ENCODE data around the gene DGCR2.
"Not testable (repeated sequence)": the region's sequence is repeated elsewhere in the genome, so short reads cannot be mapped to it uniquely, and the experiment has no call there.

DGCR2 gene

DNA sequence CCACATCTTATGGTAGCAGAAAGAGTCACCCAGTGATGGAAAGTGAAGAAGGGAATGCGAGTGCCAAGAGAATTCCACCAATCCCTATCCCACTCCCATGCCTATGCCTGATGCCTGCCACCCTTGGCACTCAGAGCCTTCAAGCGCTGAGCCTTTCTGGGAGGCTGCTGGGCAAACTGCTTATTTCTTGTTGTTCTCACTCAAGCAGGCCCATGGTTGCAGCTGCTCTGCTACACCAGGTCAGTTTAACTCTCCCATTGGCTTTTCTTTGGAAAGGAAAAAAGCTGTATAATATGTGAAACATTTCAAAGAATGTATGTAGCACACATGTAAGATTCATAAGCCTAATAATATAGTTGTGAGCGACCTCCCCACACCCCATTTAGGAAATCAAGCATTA lies 41.4 kb downstream of the DGCR2 start:
- DNase-seq, result no peak

DNA sequence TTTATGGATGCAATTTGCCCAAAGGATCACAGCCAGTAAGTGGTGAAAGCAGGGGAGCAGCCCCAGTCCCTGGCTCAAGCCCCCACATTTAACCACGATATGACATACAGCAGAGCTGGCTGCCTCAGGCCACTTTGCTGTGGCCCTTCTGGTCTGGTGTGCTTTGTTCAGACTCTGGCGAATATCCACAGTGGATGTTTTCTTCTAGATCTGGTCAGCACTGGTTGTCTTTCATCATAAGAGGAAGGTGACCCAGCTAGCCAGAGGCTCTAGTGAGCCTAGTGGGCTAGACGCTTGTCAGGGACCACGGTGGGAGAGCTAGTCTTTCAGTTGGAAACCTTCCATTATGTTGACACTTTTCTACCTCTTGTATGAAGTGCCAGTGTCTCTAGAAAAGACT lies 42.5 kb downstream of the DGCR2 start:
- DNase-seq, result no peak

DNA sequence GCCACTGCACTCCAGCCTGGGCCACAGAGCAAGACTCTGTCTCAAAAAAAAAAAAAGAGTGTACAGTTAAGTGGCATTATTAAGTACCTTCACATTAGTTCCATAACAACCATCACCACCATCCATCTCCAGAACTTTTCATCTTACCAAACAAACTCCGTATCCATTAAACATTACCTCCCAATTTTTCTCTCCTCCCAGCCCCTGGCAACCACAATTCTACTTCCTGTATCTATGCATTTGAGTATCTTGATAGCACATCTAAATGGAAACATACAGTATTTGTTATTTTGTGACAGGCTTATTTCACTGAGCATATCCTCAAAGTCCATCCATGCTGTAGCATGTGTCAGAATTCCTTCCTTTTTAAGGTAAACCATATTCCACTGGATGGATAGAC lies 46.8 kb downstream of the DGCR2 start:
- no peak for DNase-seq

DNA sequence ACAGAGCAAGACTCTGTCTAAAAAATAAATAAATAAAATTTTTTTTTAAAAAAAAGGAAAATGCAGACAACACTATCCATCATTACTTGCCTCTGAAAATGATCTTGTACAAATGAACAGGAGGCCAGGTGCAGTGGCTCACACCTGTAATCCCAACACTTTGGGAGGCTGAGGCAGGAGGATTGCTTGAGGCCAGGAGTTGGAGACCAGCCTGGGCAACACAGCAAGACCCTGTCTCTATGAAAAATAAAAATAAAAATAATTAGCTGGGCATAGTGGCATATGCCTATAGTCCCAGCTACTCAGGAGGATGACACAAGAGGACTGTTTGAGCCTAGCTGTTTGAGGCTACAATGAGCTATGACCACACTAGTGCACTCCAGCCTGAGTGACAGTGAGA lies 49.4 kb downstream of the DGCR2 start:
- DNase-seq, result not testable (repeated sequence)

DNA sequence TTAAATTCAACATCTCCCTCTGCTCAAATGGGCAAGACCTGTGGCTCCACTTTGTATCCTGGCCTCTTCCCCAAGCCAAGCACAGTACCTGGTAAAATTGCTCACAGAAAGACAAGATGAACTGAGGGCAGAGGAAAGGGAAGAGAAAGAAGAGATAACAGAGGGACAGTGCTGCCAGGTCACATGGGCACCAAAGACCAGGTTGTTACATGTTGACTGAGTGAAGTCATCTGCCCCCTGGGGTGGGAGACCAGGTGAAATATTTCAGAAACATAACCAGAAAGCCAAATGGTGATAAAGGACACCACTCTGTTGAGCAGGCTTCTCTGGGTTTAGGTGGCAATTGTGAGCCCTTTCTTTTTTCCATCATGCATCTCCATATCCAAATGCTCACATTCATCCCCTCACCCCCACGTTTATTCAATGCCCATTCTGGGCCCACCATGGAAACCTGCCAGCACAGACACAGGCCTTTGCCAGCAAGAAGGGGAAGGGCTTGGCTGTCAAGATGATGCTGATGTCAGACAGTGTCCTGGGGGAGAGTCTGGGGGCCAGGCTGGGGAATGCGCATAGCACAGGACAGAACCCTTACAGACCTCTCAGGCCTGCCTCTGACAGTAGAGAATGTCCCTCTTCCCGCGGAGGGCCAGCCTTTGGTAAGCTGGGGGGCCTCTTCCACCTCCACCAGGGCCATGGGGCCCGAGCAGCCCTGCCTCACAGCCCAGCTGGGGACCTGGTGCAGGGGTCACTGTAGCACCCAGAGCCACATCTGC lies 51.6 kb downstream of the DGCR2 start:
- no peak for DNase-seq

DNA sequence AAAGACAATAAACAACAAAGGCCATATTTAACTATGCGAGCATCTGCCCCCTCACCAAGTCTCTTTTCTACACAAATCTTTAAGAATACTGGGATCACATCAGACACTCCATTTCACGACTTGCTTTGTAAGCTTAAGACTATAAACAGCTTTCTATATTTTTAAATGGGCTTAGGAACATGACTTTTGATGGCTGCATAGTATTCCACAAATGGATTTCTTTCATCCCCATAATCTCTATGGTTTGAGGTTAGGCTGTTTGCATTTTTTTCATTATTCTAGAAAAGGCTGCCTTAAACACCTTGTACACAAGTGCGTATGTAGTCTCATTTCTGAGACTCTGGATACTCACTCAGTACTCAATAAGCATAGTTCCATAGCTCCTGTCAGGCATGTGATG lies 52.8 kb downstream of the DGCR2 start:
- DNase-seq, result no peak

DNA sequence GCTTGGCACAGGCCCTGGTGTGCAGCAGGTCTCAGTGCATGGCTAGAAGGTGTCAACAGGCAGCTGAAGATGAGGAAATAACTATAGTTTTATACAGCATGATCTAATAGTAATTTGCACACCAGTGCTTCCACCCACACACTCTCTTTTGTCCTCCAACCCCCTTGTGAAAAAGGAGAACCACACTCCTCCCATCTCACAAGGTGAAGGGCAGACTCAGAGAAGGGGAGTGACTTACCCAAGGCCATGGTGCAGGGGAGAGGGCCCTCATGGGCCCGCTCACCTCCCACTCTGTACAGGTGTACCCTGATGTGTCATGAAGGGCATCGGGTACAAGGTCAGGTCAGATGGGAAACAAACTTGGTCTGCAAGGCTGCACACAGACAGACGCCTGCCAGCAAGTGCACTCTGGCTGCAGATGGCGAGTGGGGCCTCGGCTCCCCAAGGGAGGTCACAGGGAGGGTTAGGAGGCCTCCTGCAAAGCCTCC lies 53.4 kb downstream of the DGCR2 start:
- no peak for DNase-seq

DNA sequence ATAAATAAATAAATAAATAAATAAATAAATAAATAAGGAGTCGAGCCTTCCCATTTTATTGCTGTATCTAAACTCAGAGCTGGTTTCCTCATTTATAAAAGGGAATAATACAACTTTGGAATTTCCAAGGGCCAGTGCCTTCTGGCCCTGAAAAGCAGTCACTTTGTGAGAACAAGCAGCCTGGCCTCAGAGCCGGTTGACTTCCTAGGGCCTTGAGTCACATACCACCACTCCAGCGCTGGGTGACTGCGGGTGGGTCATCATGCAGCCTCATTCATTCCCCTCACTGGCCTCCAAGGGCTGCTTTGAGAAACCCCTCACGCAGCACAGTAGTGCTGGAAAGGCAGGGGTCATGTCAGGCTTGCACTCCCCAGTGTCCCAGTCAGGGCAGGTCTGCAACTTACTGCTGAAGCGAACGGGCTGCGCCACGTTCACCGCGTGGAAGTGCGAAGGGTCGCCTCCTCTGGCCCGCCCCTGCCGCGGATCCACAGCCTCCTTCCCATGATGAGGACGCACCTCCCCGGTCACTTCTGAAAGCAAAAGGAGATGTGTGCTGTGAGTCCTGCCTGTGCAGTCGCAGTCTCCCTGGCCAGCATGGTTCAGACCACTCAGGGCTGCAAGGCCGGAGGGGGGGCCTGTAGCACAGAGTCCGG lies 54.4 kb downstream of the DGCR2 start:
- no peak for DNase-seq

DNA sequence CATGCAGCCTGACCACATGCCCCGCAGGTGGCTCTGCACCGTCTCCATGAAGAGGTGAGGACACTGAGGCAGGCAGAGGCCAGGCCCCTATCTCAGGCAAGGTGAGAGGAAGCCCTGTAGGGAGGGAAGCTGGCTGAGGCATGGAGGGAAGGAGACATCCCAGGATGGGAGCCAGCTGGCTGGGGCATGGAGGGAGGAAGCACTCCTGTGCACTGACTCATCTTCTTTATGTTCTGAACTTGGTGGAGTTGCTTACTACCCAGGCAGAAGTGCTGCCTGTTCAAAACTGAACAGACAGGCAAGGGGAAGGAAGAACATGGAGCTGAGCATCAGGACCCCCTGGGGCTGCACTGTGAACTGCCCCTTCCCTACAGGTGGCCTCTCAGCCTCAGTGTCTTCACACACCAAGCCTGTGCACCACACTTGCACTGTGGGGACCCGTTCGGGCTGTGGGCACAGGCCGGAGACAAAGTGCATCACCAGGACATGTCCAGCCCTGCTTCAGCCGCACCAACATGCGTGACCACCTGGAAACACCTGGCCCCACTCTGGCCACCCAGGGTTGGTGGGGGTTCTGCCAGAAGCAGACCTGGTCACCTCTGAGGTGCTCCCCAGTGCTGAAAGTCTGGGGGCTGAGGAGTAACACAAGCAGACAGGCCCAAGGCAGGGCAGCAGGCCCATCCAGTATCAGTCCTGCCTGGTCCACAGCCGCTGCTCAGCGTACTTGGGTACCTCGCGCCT lies 55.5 kb downstream of the DGCR2 start:
- DNase-seq, result no peak

DNA sequence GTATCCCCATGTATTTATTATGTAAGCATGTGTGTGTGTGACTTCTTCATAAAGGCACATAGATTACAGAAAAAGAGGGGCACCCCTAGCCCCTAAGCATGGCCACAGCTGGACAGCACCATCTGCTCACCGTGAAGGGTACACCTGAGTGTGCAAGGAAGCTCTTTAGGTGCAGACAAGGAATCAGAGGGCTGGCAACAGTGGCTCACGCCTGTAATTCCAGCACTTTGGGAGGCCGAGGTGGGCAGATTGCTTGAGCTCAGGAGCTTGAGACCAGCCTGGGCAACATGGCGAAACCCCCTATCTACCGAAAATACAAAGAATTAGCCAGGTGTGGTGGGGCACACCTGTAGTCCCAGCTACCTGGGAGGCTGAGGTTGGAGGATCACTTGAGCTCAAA lies 56.3 kb downstream of the DGCR2 start:
- DNase-seq, result no peak

DNA sequence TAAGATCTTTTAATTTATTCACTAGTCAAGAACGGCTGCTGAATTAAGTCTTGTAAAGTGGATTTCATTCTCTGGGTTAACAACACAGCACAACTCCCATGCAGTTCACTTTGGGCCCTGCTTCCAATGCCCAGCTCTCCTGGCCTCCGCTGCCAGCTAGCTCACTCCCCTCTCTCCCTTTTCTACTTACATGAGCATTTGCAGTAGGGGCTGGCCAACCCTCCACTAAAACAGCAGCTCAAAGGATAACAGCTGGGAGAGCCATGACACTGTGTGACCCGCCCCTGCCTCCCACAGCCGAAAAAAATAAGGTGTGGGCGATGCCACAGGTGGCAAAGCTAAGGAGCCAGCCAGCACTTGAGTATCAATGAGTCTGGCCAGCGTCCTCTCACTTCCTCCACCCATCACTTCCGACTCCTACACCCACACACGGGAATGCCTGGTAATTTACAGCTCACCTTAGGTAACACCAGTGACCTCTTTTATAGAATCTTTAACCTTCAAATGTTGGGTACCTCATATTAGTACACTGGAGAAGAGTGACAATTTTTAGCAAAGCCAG lies 56.8 kb downstream of the DGCR2 start:
- DNase-seq, result no peak

DNA sequence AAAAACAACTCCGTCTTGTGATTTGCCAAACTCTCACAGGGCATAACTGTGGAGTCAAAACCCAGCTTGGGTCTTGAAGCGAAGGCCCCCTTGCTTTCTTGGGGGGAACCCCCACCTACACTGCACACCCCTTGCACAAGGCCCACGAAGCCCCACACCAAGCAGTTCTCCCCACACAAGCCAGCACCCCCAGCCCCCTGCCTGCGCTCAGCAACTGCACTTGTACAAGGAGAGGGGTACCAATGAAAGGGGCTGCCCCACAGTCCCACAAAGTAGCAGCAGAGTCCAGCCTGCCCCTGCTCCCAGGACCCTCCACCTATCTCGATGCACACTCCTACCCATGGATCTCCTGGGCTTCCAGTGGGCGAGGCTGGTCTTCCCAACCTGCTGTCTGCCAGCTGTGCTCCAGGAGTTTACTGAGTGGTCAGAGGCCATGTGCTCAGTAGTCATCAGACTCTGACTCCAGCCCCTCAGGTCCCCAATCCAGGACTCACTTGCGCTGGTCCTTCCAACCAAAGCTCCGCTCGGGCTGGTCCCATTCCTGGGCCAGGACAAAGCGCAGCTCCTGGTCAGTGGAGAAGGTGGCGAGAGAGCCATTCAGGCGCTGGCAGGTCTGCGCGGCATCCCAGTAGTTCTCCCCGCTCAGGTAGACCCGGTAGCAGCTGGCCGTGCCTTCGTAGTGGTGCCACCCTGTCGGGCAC lies 57.7 kb downstream of the DGCR2 start:
- DNase-seq, result no peak

DNA sequence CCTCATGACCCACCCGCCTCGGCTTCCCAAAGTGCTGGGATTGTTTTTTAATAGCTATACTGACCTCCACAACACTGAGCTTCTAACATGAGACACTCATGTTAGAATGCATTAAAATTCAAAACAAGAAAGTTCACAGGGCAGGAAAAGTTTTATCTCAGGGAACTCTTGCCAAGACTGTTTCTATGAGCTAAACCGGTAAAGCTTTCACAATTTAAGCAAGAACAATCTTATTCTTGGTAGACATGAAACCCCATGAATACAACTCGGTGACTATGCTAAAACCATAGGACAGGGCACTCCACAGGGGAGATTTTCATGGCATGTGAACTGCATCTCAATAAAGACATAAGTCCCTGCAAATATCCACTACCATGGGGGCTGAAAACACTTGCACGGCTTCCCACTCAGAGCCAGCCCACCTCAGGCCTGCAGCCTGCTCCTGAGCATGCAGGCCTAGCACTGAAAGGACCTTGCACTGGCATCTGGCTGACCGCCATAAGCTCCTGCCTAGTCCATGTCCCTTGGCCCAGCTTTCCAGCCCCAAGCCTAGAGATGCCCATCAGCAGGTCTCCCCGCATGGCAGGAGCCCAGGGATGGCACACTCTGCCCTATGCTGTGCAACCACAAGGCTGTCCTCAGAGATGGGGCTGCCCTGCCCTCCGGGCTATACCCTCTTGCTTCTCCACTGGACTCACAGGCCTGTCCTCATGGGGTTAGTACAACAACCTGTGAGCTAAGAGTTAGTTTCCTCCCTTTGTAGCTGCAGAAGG lies 58.4 kb downstream of the DGCR2 start:
- no peak for DNase-seq

DNA sequence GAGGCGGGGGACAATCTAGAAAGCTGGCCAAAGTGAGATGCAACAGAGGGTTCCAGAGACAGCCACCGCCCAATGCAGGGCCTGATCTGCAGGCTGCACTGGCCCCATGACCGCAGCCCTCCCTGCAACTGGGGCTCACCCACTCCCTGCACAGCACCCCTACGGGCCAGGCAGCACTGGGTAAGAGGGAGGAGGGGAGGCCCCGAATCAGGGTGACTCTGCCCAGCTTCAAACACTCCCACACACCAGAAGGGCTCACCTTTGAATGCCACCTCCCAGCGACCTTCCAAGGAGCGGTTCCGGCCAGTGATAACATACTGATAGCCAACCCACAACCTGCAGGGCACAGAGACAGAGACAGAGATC lies 59.3 kb downstream of the DGCR2 start:
- no peak for DNase-seq

DNA sequence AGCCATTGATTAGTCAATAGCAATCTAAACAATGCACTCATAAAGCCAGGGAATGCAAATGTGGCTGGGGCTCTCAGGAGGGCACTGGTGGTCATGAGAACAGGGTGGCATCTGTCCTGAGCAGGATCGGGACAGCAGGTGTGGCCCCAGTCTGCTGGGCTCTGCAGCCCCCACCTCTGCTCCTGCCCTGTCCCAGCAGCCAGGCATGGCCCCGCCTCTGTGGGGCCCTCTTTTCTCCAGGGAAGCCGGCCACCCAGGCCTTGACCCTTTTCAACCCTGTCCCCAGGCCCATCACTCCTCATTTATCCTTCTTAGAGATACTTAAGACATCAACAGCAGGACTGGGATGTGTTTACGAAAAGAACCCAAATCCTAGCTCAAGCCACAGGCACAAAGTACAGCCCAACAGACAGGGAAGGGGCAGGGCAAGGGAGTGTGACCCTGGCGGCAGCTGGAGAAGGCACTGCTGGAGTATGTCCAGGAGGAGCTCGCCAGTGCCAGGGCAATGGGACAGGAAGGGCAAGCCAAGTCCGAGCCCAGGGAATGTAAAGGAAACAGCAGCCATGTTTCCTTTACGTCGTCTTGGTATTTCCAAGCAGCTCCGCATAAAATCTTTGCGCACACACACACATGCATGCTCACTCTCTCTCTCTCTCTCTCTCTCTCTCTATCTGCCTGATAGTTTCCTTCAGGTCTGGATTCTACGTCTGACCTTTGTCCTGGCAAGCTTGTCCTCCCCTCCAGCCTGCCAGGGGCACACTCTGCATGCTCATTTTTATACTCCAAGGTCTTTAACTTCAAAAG lies 59.9 kb downstream of the DGCR2 start:
- no peak for DNase-seq

DNA sequence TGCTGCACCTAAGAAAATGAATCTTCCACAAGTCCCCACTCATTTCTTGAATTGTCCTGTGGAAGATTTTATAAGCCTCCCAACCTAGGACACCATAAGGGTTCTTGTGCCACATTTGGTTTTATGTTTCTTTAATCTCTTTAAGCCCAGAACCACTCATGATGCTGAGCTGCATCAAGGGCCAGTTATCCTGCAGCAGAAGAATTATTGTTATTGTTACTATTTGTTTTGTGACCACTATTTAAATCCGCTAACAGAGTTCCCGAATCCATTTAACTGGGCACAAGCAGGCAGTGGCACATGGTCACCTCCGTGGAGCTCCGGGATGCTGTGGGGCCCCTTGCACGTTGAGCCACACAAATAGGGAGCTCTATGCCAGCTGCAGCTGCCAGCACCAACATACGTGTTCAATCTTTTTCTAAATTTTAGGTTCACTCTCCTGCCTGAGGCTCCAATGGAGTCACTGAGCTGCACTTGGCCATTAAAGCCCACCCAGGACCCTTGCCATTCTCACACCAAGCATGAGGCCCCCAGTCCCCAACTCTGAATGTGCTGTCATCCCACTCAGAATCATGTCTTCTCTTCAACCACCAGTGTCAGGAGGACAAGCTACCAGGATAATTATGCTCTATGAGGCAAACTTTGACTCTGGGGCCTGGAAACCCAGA lies 60.6 kb downstream of the DGCR2 start:
- DNase-seq, result no peak

DNA sequence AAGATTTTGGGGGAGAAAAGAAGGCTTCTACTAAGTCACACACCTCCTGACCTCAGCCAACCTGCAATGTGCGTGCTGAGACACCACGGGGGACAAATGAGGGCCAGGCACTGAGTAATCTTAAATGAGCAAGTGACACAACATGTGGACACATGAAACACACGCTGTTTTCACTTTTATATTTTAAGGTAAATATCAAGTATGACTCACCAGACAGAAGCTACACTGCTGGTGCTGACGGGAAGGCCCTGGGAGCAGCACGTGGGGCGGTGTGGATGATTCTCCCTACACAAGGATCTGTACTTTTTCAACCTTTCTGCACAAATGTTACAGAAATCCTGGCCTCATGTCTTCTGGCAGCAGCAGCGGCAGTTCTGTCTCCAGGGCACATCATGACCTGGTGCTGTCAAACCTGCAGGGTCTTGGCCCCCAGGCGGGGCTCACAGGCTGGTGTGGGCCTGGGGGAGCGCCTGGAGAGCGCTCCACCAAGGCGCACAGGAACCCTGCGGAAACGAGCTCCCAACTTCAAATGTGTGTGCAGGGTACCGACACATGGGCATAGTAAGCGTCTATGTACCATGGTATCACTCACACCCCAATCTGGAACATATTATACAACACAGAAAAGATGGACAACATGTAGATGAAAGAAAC lies 61.7 kb downstream of the DGCR2 start:
- DNase-seq, result no peak

DNA sequence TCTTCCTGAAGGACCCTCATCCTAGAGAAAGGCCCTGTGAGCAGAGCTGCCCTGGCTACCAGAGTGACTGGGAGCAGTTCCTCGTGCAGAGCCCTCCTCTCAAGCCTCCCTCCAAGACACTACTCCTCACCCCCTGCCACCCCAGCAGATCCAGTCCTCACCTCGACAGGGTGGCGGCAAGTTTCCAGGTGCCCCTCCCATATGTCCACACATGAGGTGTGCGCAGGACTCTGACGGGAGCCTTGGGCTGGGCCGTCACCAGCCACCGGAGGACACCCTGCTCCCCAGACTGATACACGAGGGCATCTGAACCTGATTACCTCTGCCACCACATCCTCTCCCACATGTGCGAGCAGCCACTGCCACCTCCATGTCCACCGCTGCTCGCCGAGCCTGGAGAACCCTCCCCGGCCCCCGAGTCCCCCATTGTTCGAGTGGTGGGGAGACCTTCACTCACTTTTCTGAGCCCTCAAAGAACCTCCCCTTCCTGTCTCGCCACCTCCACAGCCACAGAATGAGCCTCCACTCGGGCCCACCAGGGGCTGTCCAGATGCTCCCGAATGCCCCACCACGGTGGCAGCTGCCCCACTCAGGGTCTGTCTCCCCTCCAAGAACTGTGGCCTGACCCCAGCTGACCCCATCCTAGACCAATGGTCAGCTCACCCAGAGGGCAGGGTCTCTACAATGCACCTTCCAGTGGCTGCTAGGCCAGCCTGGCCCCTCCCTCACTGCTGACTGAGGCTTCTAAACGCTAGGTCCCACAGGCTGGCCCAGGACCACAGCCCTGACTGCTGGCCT lies 62.5 kb downstream of the DGCR2 start:
- no peak for DNase-seq

DNA sequence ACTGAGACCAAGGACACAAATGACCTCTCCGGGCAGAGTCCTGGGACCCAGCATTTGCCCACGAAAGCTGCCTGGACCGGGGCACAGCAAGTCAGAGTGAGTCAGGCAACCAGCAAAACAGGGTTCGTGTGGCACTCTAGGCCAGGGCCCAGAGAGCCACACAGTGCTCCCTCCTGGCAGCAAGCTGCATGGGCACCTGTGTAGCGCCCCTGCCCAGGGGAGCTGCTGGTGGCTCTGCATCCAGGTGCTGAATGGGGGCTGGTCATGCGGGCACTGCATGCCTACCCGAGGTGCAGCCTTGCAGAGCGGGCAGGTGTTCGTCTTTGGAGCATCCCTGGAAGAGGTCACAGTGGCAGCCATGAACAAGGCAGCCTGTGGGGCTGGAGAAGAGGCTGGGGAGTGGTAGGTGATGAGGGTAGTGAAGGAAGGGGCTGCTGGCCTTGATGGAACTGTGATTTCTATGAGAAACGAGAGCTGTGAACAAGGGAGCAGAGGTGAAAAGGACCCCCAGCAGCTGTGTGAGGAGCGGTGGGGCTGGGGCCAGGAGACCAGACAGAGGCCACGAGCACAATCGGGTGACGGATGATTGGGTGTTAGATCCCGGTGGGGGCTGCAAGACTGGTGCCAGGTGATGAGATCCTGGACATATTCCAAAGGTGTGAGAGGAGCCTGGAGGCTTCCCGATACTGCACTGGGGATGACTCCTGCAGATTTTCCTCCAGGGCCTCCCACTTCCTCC lies 63.3 kb downstream of the DGCR2 start:
- DNase-seq, result peak; percentile 12
